IgD-negative memory B cell (primary cell): ENCODE results near the gene CADPS. TPM values are rescaled to one million over a fixed set of nuclear protein-coding genes. Genes with fewer than 3 reads are reported as not detected.
A peak's percentile ranks its signal among the peaks of the same experiment; 100 is the strongest.

Source experiments
- H3K27ac Mint-ChIP-seq, 3 donors: one replicate each; pipeline ENCODE4 v1.8.0; 2020 to 2022; ENCODE audit warnings: mild to moderate bottlenecking in 3 of 3, mixed read lengths in 3 of 3, moderate library complexity in 1 of 3
- H3K27me3 Mint-ChIP-seq: one replicate; pipeline ENCODE4 v1.8.0; 2021; ENCODE audit warnings: mixed read lengths
- H3K36me3 Mint-ChIP-seq: one replicate; pipeline ENCODE4 v1.8.0; 2020; ENCODE audit warnings: mild to moderate bottlenecking, mixed read lengths
- H3K4me1 Mint-ChIP-seq, 3 donors: one replicate each; pipeline ENCODE4 v1.8.0; 2020 to 2022; ENCODE audit warnings: mixed read lengths in 3 of 3, mild to moderate bottlenecking in 1 of 3
- H3K4me3 Mint-ChIP-seq, 4 donors: one replicate each; pipeline ENCODE4 v1.8.0; 2020 to 2022; ENCODE audit warnings: mild to moderate bottlenecking in 4 of 4, mixed read lengths in 4 of 4, moderate library complexity in 3 of 4
- H3K9me3 Mint-ChIP-seq, 3 donors: one replicate each; pipeline ENCODE4 v1.8.0; 2020 to 2021; ENCODE audit warnings: mixed read lengths in 3 of 3, mild to moderate bottlenecking in 1 of 3
- polyA plus RNA-seq: library from polyadenylated mRNA; unstranded; fragments of 300-500 nt; fragmentation: Illumina TruSeq; gene quantifications from one replicate; pipeline ENCODE4 v1.2.3, GENCODE V29; 2021

The CADPS gene
- polyA plus RNA-seq, 1 donor from 2014 or later, result not detected

- H3K27ac Mint-ChIP-seq, result no peak overlapping the region
- H3K36me3 Mint-ChIP-seq, result no peaks in the 10 kb centered on the region
- no peaks in the 10 kb centered on the region for H3K27me3 Mint-ChIP-seq
- peaks cover 0 to 5% (median 4%) of the 10 kb centered on the region in 3 donors for H3K9me3 Mint-ChIP-seq
- H3K4me1 Mint-ChIP-seq, result peaks cover 4 to 10% (median 9%) of the 10 kb centered on the region in 3 donors
- no peak overlapping the region for H3K4me3 Mint-ChIP-seq
Measured at GRCh38 chr3:62837145-62837787, 38.0 kb downstream of the CADPS start.

- Mint-ChIP-seq H3K27me3 (no peaks in the 10 kb centered on the region), H3K36me3 (no peaks in the 10 kb centered on the region), H3K27ac (no peak overlapping the region), H3K4me1 (peaks cover 4 to 10% (median 9%) of the 10 kb centered on the region in 3 donors), H3K4me3 (no peak overlapping the region), H3K9me3 (peaks cover 0 to 4% (median 4%) of the 10 kb centered on the region in 3 donors)
Measured at GRCh38 chr3:62835554-62836236, 39.5 kb downstream of the CADPS start.

DNA sequence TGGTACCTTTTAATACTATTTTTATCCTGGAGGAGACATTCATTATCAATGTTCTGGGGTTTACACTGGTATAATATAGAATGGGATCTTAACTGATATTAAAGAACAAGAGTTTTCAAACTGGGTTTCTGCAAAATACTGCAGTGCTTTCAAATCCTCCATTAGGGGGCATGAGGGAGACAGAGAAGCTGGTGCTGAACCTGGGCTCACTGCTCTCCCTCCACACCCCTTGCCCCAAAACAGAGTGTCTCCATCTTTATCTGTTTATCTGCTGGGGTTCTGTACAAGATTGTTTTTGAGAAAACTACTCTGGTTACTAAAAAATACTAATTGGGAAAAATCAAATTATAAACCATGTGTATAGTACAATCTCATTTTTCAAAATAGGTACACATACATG lies 41.7 kb downstream of the CADPS start:
- Mint-ChIP-seq H3K36me3 (no peaks in the 10 kb centered on the region), H3K4me3 (no peak overlapping the region), H3K27ac (no peak overlapping the region), H3K4me1 (peaks cover 4 to 10% (median 9%) of the 10 kb centered on the region in 3 donors), H3K27me3 (no peaks in the 10 kb centered on the region), H3K9me3 (no peaks in the 10 kb centered on the region)

DNA sequence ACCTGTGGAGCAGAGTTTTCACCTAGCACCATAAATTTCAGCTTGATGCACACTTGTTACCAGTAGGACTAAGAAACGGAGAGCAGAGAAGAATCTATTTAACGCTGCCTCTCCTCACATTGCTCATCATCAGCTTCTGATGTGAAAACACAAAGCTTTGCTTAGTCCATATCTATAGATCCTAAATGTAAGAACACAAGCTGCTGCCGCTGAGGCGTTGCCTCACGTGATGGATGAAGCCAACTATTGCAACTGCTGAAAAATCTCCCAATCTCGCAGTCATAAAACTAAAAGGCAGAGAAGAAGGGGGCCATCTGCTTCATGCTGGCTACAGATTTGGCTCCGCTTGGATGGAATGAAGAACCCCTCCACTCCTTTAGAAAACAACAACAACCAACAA lies 42.7 kb downstream of the CADPS start:
- no peaks in the 10 kb centered on the region for H3K27me3 Mint-ChIP-seq
- H3K4me1 Mint-ChIP-seq, result peaks cover 4 to 10% (median 9%) of the 10 kb centered on the region in 3 donors
- no peaks in the 10 kb centered on the region for H3K9me3 Mint-ChIP-seq
- no peak overlapping the region for H3K4me3 Mint-ChIP-seq
- no peak overlapping the region for H3K27ac Mint-ChIP-seq
- H3K36me3 Mint-ChIP-seq, result no peaks in the 10 kb centered on the region

DNA sequence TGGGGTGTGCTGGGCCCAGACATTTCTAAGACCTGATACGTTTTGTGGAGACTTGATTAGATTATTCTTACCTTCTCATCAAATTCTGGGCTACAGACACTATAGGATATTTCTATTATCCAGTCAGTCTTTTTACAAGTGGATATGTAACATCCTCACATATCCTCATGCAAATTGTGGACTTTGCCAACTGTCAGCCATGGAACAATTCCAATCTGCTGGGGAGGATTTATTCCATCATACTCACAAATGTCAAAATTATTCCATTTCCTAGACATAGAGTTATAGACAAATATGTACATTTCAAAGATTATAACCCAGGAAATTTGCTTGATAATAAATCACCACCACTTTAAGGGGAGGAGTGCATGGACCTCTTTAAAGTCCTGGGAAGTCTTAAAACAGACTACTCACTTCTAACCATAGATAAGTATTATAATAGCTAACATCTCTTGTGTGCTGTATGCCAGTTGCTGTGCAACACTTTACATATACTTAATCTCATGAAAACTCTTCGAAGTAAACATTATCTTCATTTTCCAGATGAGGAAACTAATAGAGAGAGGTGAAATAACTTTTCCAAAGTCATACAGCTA lies 44.4 kb downstream of the CADPS start:
- peaks cover 4 to 7% (median 5%) of the 10 kb centered on the region in 3 donors for H3K4me1 Mint-ChIP-seq
- H3K27ac Mint-ChIP-seq, result no peak overlapping the region
- no peaks in the 10 kb centered on the region for H3K27me3 Mint-ChIP-seq
- no peak overlapping the region for H3K4me3 Mint-ChIP-seq
- H3K9me3 Mint-ChIP-seq, result no peaks in the 10 kb centered on the region
- H3K36me3 Mint-ChIP-seq, result no peaks in the 10 kb centered on the region

GRCh38 chr3:62827550-62827949 lies 47.7 kb downstream of the CADPS start:
- Mint-ChIP-seq H3K27me3 (no peaks in the 10 kb centered on the region), H3K4me1 (peaks cover 0 to 9% (median 6%) of the 10 kb centered on the region in 3 donors), H3K36me3 (no peaks in the 10 kb centered on the region), H3K27ac (no peak overlapping the region), H3K9me3 (no peaks in the 10 kb centered on the region), H3K4me3 (no peak overlapping the region)

DNA sequence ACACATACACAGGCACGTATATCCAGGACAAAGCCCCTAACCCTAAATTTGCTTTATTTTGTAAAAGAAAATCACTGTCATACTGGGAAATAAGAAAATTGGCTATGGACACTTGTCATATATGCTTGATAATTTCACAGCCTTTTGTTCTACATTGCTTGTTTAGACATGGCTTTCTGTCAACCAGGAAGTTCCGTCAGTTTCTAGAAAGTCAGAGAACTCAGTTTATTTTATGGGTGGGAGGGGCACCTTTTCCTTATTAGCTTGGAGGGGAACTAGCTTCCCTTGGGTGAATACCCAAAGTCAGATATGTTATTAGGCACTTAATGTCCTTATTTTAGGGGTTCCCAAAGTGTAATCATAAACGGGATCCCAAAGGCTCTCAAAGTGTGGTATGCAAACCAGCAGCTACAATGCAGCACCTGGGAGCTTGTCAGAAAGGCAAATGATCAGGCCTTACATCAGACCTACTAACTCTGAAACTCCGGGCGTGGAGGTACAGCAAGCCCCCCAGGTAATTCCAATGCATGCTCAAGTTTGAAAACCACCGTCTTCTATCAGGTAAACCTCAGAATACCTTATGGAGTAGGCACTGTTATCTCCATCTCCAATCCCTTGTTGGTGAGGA lies 50.1 kb downstream of the CADPS start:
- Mint-ChIP-seq H3K27me3 (no peaks in the 10 kb centered on the region), H3K27ac (peak overlapping the region in 1 of 3 donors; percentile 6), H3K9me3 (peaks cover 0 to 1% (median 0%) of the 10 kb centered on the region in 3 donors), H3K36me3 (no peaks in the 10 kb centered on the region), H3K4me1 (peaks cover 0 to 9% (median 7%) of the 10 kb centered on the region in 3 donors), H3K4me3 (peak overlapping the region in 2 of 4 donors; percentile 8 to 65)

GRCh38 chr3:62823461-62824050 lies 51.7 kb downstream of the CADPS start:
- Mint-ChIP-seq H3K27ac (peak overlapping the region in 1 of 3 donors; percentile 63), H3K36me3 (no peaks in the 10 kb centered on the region), H3K4me3 (peak overlapping the region in 1 of 4 donors; percentile 63), H3K4me1 (peaks cover 2 to 12% (median 10%) of the 10 kb centered on the region in 3 donors), H3K9me3 (peaks cover 0 to 4% (median 1%) of the 10 kb centered on the region in 3 donors), H3K27me3 (peaks cover 5% of the 10 kb centered on the region)

DNA sequence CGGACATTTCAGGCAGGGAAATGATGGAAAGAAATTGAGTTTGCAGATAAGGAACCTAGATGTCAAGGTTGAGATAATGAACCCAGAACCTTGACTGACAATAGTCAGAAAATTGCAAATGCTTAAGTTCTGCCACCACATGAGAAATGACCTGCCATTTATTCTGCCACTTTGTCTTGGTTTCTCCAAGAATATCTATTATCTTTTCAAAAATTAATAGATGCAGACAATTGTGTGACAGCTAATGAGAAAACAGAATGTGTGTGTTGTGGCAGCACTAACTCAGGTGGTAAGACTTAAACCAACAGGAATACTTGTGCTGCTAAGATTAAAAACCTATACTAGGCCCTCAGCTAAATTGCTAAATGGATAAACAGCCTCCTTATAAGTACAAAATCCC lies 52.3 kb downstream of the CADPS start:
- Mint-ChIP-seq H3K4me1 (peaks cover 3 to 18% (median 17%) of the 10 kb centered on the region in 3 donors), H3K9me3 (peaks cover 0 to 4% (median 3%) of the 10 kb centered on the region in 3 donors), H3K27ac (no peak overlapping the region), H3K4me3 (no peak overlapping the region), H3K36me3 (no peaks in the 10 kb centered on the region), H3K27me3 (peaks cover 5% of the 10 kb centered on the region)

GRCh38 chr3:62818347-62818746 lies 56.9 kb downstream of the CADPS start:
- H3K4me1 Mint-ChIP-seq, result peaks cover 5 to 32% (median 25%) of the 10 kb centered on the region in 3 donors
- H3K4me3 Mint-ChIP-seq, result no peak overlapping the region
- peaks cover 0 to 4% (median 3%) of the 10 kb centered on the region in 3 donors for H3K9me3 Mint-ChIP-seq
- H3K27ac Mint-ChIP-seq, result no peak overlapping the region
- H3K36me3 Mint-ChIP-seq, result no peaks in the 10 kb centered on the region
- peaks cover 5% of the 10 kb centered on the region for H3K27me3 Mint-ChIP-seq

- peaks cover 5% of the 10 kb centered on the region for H3K27me3 Mint-ChIP-seq
- peaks cover 0 to 4% (median 3%) of the 10 kb centered on the region in 3 donors for H3K9me3 Mint-ChIP-seq
- no peak overlapping the region for H3K4me3 Mint-ChIP-seq
- peaks cover 5 to 32% (median 25%) of the 10 kb centered on the region in 3 donors for H3K4me1 Mint-ChIP-seq
- no peak overlapping the region for H3K27ac Mint-ChIP-seq
- no peaks in the 10 kb centered on the region for H3K36me3 Mint-ChIP-seq
Measured at GRCh38 chr3:62817678-62818077, 57.5 kb downstream of the CADPS start.

- Mint-ChIP-seq H3K36me3 (no peaks in the 10 kb centered on the region), H3K9me3 (peaks cover 0 to 3% (median 3%) of the 10 kb centered on the region in 3 donors), H3K4me1 (peaks cover 5 to 32% (median 24%) of the 10 kb centered on the region in 3 donors), H3K27ac (no peak overlapping the region), H3K27me3 (peaks cover 7% of the 10 kb centered on the region), H3K4me3 (no peak overlapping the region)
Measured at GRCh38 chr3:62815981-62816380, 59.2 kb downstream of the CADPS start.

- H3K4me3 Mint-ChIP-seq, result no peak overlapping the region
- peaks cover 2 to 22% (median 11%) of the 10 kb centered on the region in 3 donors for H3K4me1 Mint-ChIP-seq
- no peaks in the 10 kb centered on the region for H3K9me3 Mint-ChIP-seq
- H3K27me3 Mint-ChIP-seq, result peaks cover 2% of the 10 kb centered on the region
- no peak overlapping the region for H3K27ac Mint-ChIP-seq
- no peaks in the 10 kb centered on the region for H3K36me3 Mint-ChIP-seq
Measured at GRCh38 chr3:62812631-62813030, 62.6 kb downstream of the CADPS start.

DNA sequence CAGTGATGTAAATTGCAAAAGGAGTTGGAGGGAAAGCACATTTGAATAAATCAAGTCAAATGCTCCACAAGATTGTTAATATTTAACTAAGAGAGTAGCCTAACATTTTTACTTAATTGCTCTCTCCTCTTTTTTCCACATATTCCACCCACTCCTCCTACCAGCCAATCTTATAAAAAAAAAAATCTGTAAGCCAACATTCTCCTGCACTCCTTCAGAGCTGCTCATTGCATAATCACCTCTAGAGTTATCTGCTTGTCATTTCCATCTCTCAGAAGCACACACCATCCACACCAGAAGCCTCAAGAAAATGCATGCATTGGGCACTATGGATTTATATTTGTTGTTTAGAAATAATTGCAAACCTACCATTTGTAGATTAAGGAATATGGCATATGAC lies 64.1 kb downstream of the CADPS start:
- no peak overlapping the region for H3K4me3 Mint-ChIP-seq
- H3K36me3 Mint-ChIP-seq, result no peaks in the 10 kb centered on the region
- H3K4me1 Mint-ChIP-seq, result peaks cover 0 to 7% (median 0%) of the 10 kb centered on the region in 3 donors

GRCh38 chr3:62809369-62809768 lies 65.8 kb downstream of the CADPS start:
- H3K27ac Mint-ChIP-seq, result no peak overlapping the region
- H3K4me1 Mint-ChIP-seq, result no peaks in the 10 kb centered on the region
- H3K4me3 Mint-ChIP-seq, result no peak overlapping the region
- no peaks in the 10 kb centered on the region for H3K9me3 Mint-ChIP-seq
- H3K36me3 Mint-ChIP-seq, result no peaks in the 10 kb centered on the region
- H3K27me3 Mint-ChIP-seq, result peaks cover 2% of the 10 kb centered on the region

More for the DNA sequence above, 64.1 kb downstream of the CADPS start:
- H3K27me3 Mint-ChIP-seq, result peaks cover 2% of the 10 kb centered on the region
- no peak overlapping the region for H3K27ac Mint-ChIP-seq
- H3K9me3 Mint-ChIP-seq, result no peaks in the 10 kb centered on the region
